HG03045 (cell line): ENCODE results near the gene OGDH.

Source experiments
- ATAC-seq: cut with Tn5 transposase; IDR thresholded peaks from one replicate; pipeline ENCODE4 v1.9.1; 2021; ENCODE audit warnings: mild to moderate bottlenecking, moderate library complexity; ENCODE audit not compliant: unreplicated experiment

OGDH gene

DNA sequence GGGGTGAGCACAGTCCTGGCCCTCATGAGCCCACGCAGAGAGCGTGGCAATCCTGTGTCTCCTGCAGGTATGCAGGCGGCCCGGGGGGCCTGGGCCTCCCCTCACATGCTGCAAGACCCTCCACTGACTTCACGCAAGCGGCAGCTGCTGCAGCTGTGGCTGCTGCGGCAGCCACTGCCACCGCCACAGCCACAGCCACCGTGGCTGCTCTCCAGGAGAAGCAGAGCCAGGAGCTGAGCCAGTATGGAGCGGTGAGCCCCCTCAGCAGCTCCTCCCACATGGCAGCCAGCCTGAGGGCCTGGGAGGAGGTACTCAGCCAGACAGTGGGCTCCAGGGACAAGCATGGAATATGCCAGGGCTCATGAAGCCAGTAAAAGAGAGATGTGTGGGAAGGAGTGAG, 150.9 kb downstream of the OGDH start:
- no peak for ATAC-seq

DNA sequence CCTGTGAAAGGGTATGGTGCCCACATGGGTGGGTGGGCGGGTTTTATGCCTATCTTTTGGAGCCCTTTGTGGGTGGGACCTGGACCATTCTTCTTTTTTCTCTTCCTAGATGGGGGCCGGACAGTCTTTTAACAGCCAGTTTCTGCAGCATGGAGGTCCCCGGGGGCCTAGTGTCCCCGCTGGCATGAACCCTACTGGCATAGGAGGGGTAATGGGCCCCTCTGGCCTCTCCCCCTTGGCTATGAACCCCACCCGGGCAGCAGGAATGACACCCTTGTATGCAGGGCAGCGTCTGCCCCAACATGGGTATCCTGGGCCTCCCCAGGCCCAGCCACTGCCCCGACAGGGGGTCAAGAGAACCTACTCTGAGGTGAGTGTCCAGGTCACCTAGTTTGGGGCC, 151.3 kb downstream of the OGDH start:
- no peak for ATAC-seq
